G401.6 (cell line): ENCODE data around the gene RPL13.
A peak's percentile ranks its signal among the peaks of the same experiment; 100 is the strongest.

Experiments used
- FAIRE-seq: peaks from 2 replicates; lab custom pipeline; 2012; peaks lifted over from hg19 to GRCh38; lab: Jason Lieb, UNC

Gene RPL13

GRCh38 chr16:89599451-89599858, 39.0 kb downstream of the RPL13 start:
- FAIRE-seq, result peak; percentile 31

- no peak for FAIRE-seq
Observed at GRCh38 chr16:89599902-89600301, 39.4 kb downstream of the RPL13 start.

- FAIRE-seq, result no peak
Observed at GRCh38 chr16:89600427-89600826, 39.9 kb downstream of the RPL13 start.

GRCh38 chr16:89600956-89601355, 40.5 kb downstream of the RPL13 start:
- FAIRE-seq, result no peak

GRCh38 chr16:89601906-89602272, 41.4 kb downstream of the RPL13 start:
- no peak for FAIRE-seq

GRCh38 chr16:89602273-89602951, 41.9 kb downstream of the RPL13 start:
- no peak for FAIRE-seq

- no peak for FAIRE-seq
Observed at GRCh38 chr16:89602952-89603590, 42.6 kb downstream of the RPL13 start.

- FAIRE-seq, result no peak
Observed at GRCh38 chr16:89604764-89605163, 44.3 kb downstream of the RPL13 start.

GRCh38 chr16:89605186-89605970, 44.9 kb downstream of the RPL13 start:
- FAIRE-seq, result no peak

GRCh38 chr16:89606006-89606405, 45.5 kb downstream of the RPL13 start:
- FAIRE-seq, result no peak

GRCh38 chr16:89607453-89607852, 47.0 kb downstream of the RPL13 start:
- no peak for FAIRE-seq

GRCh38 chr16:89607937-89608740, 47.7 kb downstream of the RPL13 start:
- FAIRE-seq, result no peak

- FAIRE-seq, result peak; percentile 23
Observed at GRCh38 chr16:89610108-89610453, 49.6 kb downstream of the RPL13 start.

- FAIRE-seq, result no peak
Observed at GRCh38 chr16:89612415-89613166, 52.1 kb downstream of the RPL13 start.

- no peak for FAIRE-seq
Observed at GRCh38 chr16:89613231-89613953, 52.9 kb downstream of the RPL13 start, which contains the start of gene DPEP1. Gene DPEP1, plus strand, starts transcription at chr16:89613642. Its CDS starts 16,769 bp downstream, at chr16:89630411.

- FAIRE-seq, result no peak
Observed at GRCh38 chr16:89613954-89614459, 53.5 kb downstream of the RPL13 start.
